SH-SY5Y (cell line): ENCODE results near the gene ARHGEF6.

Source experiments
- GATA2 ChIP-seq: IDR thresholded peaks from 2 replicates; pipeline ENCODE4 v1.6.1; 2011; ENCODE audit warnings: mild to moderate bottlenecking, low read depth, low read length
- GATA3 ChIP-seq: IDR thresholded peaks from 2 replicates; pipeline ENCODE4 v1.6.1; 2011; ENCODE audit warnings: low read depth, mild to moderate bottlenecking, low read length, moderate library complexity

- TF ChIP-seq GATA2 (no peak), GATA3 (no peak)
Measured at GRCh38 chrX:136789856-136790255, 9.1 kb upstream of the ARHGEF6 start.
